Caki2 (cell line): ENCODE results near the gene WDR3. TPM values are rescaled to one million over a fixed set of nuclear protein-coding genes. Genes with fewer than 3 reads are reported as not detected.

Experiments
- DNase-seq: peaks from one replicate; pipeline ENCODE4 v3.0.0-alpha.2; 2015; ENCODE audit warnings: low read depth
- in situ Hi-C: cut with HindIII; loops from 2 replicates; pipeline ENCODE4 v1.10.0; 2016; ENCODE audit warnings: low sequenced_read_pairs, low pct_unique_long_range_greater_than_20kb, mixed read lengths
- total RNA-seq: library from RNA; depleted of rRNA; stranded (reverse); fragments of >200 nt; shearing (Covaris generic); gene quantifications from 2 replicates; pipeline ENCODE4 v1.2.3, GENCODE V29; 2014; ENCODE audit warnings: low replicate concordance; rRNA removed

Gene WDR3
- total RNA-seq, 1 experiment from 2014 or later, result 19.3 TPM

- in situ Hi-C loops, result no loop called here
- no peak for DNase-seq
Measured at GRCh38 chr1:118013336-118013735, 83.8 kb downstream of the WDR3 start.

GRCh38 chr1:118013938-118014337 is 84.4 kb downstream of the WDR3 start:
- no peak for DNase-seq
- in situ Hi-C loops, result no loop called here

Other genes with a start within 250 kb of the WDR3 start
- 5.7 and 14.5 TPM in 2 replicates for gene GDAP2, start 118 bp upstream of the WDR3 start, total RNA-seq